A673 (cell line): ENCODE data around the gene SMDT1. TPM values are rescaled to one million over a fixed set of nuclear protein-coding genes. Genes with fewer than 3 reads are reported as not detected.
A peak's percentile ranks its signal among the peaks of the same experiment; 100 is the strongest.

Experiments used
- BruUV-seq: library from RNA; stranded (reverse); fragments of 400-500 nt; replicated peaks from 2 replicates; lab custom pipeline; 2021; lab: Mats Ljungman, UMichigan
- CTCF ChIA-PET: fragments of 300-600 bp; sonication (Branson Sonifier 250); formaldehyde crosslinking; loops from one replicate; lab custom pipeline; 2022; ENCODE audit warnings: antibody characterized with exemption; lab: Charles Lee
- POLR2A ChIA-PET: fragments of 300-600 bp; sonication (Branson Sonifier 250); formaldehyde crosslinking; loops from one replicate; lab custom pipeline; 2022; ENCODE audit warnings: antibody characterized with exemption; ENCODE audit not compliant: low non-redundant PET; lab: Charles Lee
- DNase-seq: peaks from one replicate; pipeline ENCODE4 v3.0.0-alpha.2; 2015; ENCODE audit warnings: low spot score
- H3K27ac ChIP-seq: fragments of 200-600 bp; sonication (generic); 2 replicates; pipeline ENCODE4 v1.5.1; 2016; ENCODE audit warnings: mixed run types, low read depth, mild to moderate bottlenecking, mixed read lengths, antibody characterized with exemption, low read length; ENCODE audit not compliant: poor library complexity, severe bottlenecking
- H3K27me3 ChIP-seq: fragments of 200-600 bp; sonication (generic); replicated peaks from 2 replicates; pipeline ENCODE4 v1.6.1; 2017; ENCODE audit warnings: mixed run types, low read depth, mild to moderate bottlenecking, mixed read lengths, antibody characterized with exemption, low read length; ENCODE audit not compliant: insufficient read depth, poor library complexity
- H3K36me3 ChIP-seq: fragments of 200-600 bp; sonication (generic); 2 replicates; pipeline ENCODE4 v1.6.1; 2016; ENCODE audit warnings: mixed run types, mild to moderate bottlenecking, mixed read lengths, antibody characterized with exemption, low read length; ENCODE audit not compliant: insufficient read depth, poor library complexity, severe bottlenecking
- H3K4me1 ChIP-seq: fragments of 200-600 bp; sonication (generic); 2 replicates; pipeline ENCODE4 v1.6.1; 2017; ENCODE audit warnings: mixed run types, mild to moderate bottlenecking, mixed read lengths, antibody characterized with exemption, low read length; ENCODE audit not compliant: insufficient read depth, poor library complexity, severe bottlenecking
- H3K4me3 ChIP-seq: fragments of 200-600 bp; sonication (generic); 2 replicates; pipeline ENCODE4 v1.5.1; 2016; ENCODE audit warnings: low read depth, mixed run types, mild to moderate bottlenecking, mixed read lengths, low read length; ENCODE audit not compliant: poor library complexity, severe bottlenecking
- H3K9me3 ChIP-seq: fragments of 200-600 bp; sonication (generic); 2 replicates; pipeline ENCODE4 v1.6.1; 2016; ENCODE audit warnings: mixed run types, low read depth, mild to moderate bottlenecking, mixed read lengths, antibody characterized with exemption, low read length; ENCODE audit not compliant: poor library complexity, severe bottlenecking
- CTCF ChIP-seq: fragments of 300-800, 200-600 bp; sonication (generic); conservative IDR thresholded peaks from 2 replicates; pipeline ENCODE4 v1.5.1; 2017; ENCODE audit warnings: low read depth, mild to moderate bottlenecking, antibody characterized with exemption, low read length, moderate library complexity, mixed read lengths
- EZH2 ChIP-seq: fragments of 200-600 bp; sonication (generic); IDR thresholded peaks from 2 replicates; pipeline ENCODE4 v1.6.1; 2017; ENCODE audit warnings: borderline replicate concordance, low read depth, mild to moderate bottlenecking, mixed read lengths, antibody characterized with exemption, low read length; ENCODE audit not compliant: poor library complexity, severe bottlenecking
- intact Hi-C: fragments of 100-400 bp; cut with micrococcal nuclease; formaldehyde crosslinking; loops from one replicate; pipeline ENCODE4 v1.10.0; 2022; ENCODE audit not compliant: unreplicated experiment
- total RNA-seq: library from RNA; stranded (reverse); gene quantifications from 2 replicates; pipeline ENCODE4 v1.2.3, GENCODE V29; 2021

The SMDT1 gene
- total RNA-seq, 1 experiment from 2014 or later = 61.8 TPM

DNA sequence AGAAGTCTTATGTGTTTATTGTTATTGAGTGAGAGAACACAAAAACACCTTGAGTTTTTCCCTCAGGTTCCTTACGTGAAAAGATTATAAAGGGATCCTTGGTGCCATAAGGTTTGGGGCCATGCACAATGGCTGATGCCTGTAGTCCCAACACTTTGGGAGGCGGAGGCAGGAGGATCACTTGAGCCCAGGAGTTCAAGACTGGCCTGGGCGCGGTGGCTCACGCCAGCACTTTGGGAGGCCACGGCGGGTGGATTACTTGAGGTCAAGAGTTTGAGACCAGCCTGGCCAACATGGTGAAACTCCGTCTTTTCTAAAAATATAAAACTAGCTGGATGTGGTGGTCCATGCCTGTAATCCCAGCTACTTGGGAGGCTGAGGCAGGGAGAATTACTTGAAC lies 5.4 kb downstream of the SMDT1 start:
- DNase-seq = no peak
- CTCF ChIA-PET = interaction anchor here (0.6 kb wide), 1 partner anchor 359 kb away, joined by 3 read pairs; no protein-coding TSS in a partner anchor
- BruUV-seq = no TSS peak
- Histone ChIP-seq H3K9me3 (peaks cover 8% of the 10 kb centered on the region), H3K4me1 (peaks cover 7% of the 10 kb centered on the region), H3K4me3 (no peak overlapping the region), H3K36me3 (peaks cover 61% of the 10 kb centered on the region), H3K27me3 (no peaks in the 10 kb centered on the region), H3K27ac (no peak overlapping the region)
- POLR2A ChIA-PET = no interaction called here
- intact Hi-C loops = no loop called here
- TF ChIP-seq CTCF (no peak), EZH2 (no peak)

DNA sequence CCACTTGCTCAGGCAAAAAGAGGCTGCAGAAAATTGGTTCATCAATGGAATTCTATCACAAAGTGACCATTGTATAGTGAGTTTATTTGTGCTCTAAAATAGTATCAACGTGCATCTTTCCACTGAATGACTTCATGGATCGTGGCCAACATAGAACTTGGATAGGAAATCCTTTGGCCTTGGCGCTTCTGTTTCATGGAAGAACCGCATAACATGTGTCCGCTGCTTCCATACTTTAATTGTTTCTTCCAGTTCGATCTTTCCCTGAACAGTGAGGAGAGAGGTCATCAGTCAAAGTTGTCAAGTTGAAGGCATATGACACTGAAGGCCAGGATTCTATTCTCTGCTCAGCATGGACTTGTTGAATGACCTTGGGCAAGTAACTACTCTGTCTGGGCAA lies 6.6 kb downstream of the SMDT1 start:
- Histone ChIP-seq H3K27me3 (no peaks in the 10 kb centered on the region), H3K4me1 (no peaks in the 10 kb centered on the region), H3K36me3 (peaks cover 61% of the 10 kb centered on the region), H3K4me3 (no peak overlapping the region), H3K27ac (no peak overlapping the region), H3K9me3 (peaks cover 8% of the 10 kb centered on the region)
- ChIA-PET CTCF (no interaction called here), POLR2A (no interaction called here)
- no peak for DNase-seq
- no peak for TF ChIP-seq CTCF
- TF ChIP-seq EZH2 = no peak
- BruUV-seq = no TSS peak
- intact Hi-C loops = no loop called here

- ChIA-PET CTCF (interaction anchor here (0.7 to 2.2 kb wide), 7 partner anchors 13 to 353 kb away, joined by 3 to 20 read pairs (median 3); partner anchors contain the start of genes CENPM and NAGA), POLR2A (interaction anchor here (0.6 to 0.8 kb wide), 2 partner anchors 353 to 499 kb away, joined by 3 to 8 read pairs; no protein-coding TSS in a partner anchor)
- H3K9me3 ChIP-seq = peaks cover 8% of the 10 kb centered on the region
- H3K4me3 ChIP-seq = peak within 1 kb of the TSS; percentile 74
- peak within 1 kb of the TSS; percentile 97 for H3K27ac ChIP-seq
- BruUV-seq = no TSS peak
- no peaks in the 10 kb centered on the region for H3K27me3 ChIP-seq
- intact Hi-C loops = loop anchor here (1.0 to 2.0 kb wide), 3 partner anchors 21 to 354 kb away; partner anchors contain the start of gene NAGA
- H3K36me3 ChIP-seq = peaks cover 28% of the 10 kb centered on the region
- peak; percentile 100 for DNase-seq
- H3K4me1 ChIP-seq = peaks cover 15% of the 10 kb centered on the region
- TF ChIP-seq CTCF (peak; percentile 92), EZH2 (no peak)
Measured at GRCh38 chr22:42090596-42091454, 11.3 kb downstream of the SMDT1 start, which contains the start of gene NDUFA6. Gene NDUFA6 (minus strand): TSS chr22:42090772. CDS start chr22:42090744, 28 bp downstream.
